Central memory CD8-positive, alpha-beta T cell (primary cell): ENCODE measurements around the gene NELL1.

Experiments
- ATAC-seq: fragments of 150-1000 bp; cut with Tn5 transposase; replicated peaks from 2 replicates; pipeline ENCODE4 v1.10.0; 2022; ENCODE audit warnings: mild to moderate bottlenecking, moderate FRiP score, moderate number of reproducible peaks; ENCODE audit not compliant: poor library complexity, severe bottlenecking; ENCODE audit errors: extremely low read depth
- DNase-seq, 2 donors: peaks; one replicate each; pipeline ENCODE4 v3.0.0; 2021; ENCODE audit warnings: low spot score in 2 of 2
- H3K27ac Mint-ChIP-seq: one replicate; pipeline ENCODE4 v1.8.0; 2022; ENCODE audit warnings: low read depth, mild to moderate bottlenecking, moderate library complexity, mixed read lengths
- H3K27me3 Mint-ChIP-seq: one replicate; pipeline ENCODE4 v1.8.0; 2022; ENCODE audit warnings: mixed read lengths
- H3K36me3 Mint-ChIP-seq: one replicate; pipeline ENCODE4 v1.8.0; 2022; ENCODE audit warnings: mild to moderate bottlenecking, moderate library complexity, mixed read lengths; ENCODE audit not compliant: insufficient read depth
- H3K4me1 Mint-ChIP-seq: one replicate; pipeline ENCODE4 v1.8.0; 2022; ENCODE audit warnings: mixed read lengths
- H3K4me3 Mint-ChIP-seq: one replicate; pipeline ENCODE4 v1.8.0; 2022; ENCODE audit warnings: mild to moderate bottlenecking, moderate library complexity, mixed read lengths
- H3K9me3 Mint-ChIP-seq: one replicate; pipeline ENCODE4 v1.8.0; 2022; ENCODE audit warnings: mixed read lengths

NELL1 gene

DNA sequence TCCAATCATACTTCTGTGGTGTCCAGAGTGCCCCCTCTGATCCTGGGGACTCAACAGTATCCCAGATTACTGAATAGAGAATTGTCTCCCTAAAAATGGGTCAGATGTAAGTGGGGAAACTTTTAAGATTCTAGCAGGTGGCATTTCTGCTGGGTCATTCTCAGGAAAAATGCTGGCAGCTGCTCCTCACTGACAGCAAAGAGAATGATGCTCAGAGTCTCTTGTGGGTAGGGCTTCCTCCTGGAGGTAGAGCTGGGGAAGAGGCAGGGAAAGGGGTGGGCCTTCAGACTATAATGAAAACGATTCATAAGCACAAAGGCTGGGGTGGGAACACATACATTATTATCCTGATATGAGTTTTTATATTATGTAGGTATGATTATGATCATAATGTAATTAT, 647.2 kb downstream of the NELL1 start:
- no peak for DNase-seq
- Mint-ChIP-seq H3K9me3 (peaks cover 11% of the 10 kb centered on the region), H3K4me3 (no peak overlapping the region), H3K4me1 (no peaks in the 10 kb centered on the region), H3K27ac (no peak overlapping the region), H3K27me3 (no peaks in the 10 kb centered on the region), H3K36me3 (no peaks in the 10 kb centered on the region)
- no peak for ATAC-seq

DNA sequence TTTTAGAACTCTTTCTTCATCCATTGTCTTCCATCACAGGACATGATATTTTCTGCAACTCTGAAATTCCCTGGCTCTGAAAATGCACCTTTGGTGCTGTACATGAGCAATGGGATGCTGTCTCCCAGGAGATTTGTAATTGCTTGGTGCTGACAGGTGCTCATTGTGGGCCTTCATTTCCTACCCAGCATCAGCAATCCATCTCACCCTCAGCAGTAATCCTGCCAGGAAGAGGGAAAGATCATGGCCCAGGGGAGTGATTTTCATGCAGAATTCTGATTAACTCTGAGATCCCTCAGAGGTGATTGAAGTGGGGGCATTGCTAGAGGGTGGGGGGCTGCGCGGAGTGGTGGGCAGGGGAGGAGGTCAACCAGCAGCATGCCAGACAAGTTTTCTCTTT, 651.7 kb downstream of the NELL1 start:
- Mint-ChIP-seq H3K4me1 (no peaks in the 10 kb centered on the region), H3K36me3 (no peaks in the 10 kb centered on the region), H3K9me3 (peaks cover 11% of the 10 kb centered on the region), H3K27ac (no peak overlapping the region), H3K27me3 (no peaks in the 10 kb centered on the region), H3K4me3 (no peak overlapping the region)
- ATAC-seq (no peak), DNase-seq (no peak)

- no peaks in the 10 kb centered on the region for H3K27me3 Mint-ChIP-seq
- no peaks in the 10 kb centered on the region for H3K4me1 Mint-ChIP-seq
These were observed 652.1 kb downstream of the NELL1 start for GRCh38 chr11:21321530-21321929.

DNA sequence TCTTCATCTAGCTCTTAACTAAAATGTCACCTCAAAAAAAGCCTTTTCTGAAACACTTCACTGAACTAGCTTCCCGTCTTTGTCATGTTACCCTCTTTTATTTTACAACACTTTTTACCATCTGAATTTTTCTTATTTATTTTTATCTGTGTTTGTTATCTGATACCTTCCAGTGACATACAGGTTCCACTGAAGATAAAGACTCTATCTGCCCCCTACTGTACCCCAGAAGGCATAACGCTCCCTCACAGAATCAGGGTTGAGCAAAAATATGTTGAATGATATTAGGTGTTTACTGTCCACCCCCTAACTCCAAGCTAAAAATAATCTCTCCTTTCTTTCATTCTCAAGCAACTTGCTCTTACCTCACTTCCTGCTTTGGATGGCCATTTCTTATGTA, 654.2 kb downstream of the NELL1 start:
- Mint-ChIP-seq H3K27me3 (no peaks in the 10 kb centered on the region), H3K27ac (no peak overlapping the region), H3K4me3 (no peak overlapping the region), H3K4me1 (no peaks in the 10 kb centered on the region), H3K36me3 (no peaks in the 10 kb centered on the region), H3K9me3 (peaks cover 23% of the 10 kb centered on the region)
- ATAC-seq (no peak), DNase-seq (no peak)

More at GRCh38 chr11:21321530-21321929, 652.1 kb downstream of the NELL1 start:
- H3K27ac Mint-ChIP-seq = no peak overlapping the region
- H3K9me3 Mint-ChIP-seq = peaks cover 12% of the 10 kb centered on the region
- no peaks in the 10 kb centered on the region for H3K36me3 Mint-ChIP-seq
- no peak for ATAC-seq
- no peak overlapping the region for H3K4me3 Mint-ChIP-seq
- DNase-seq = no peak

DNA sequence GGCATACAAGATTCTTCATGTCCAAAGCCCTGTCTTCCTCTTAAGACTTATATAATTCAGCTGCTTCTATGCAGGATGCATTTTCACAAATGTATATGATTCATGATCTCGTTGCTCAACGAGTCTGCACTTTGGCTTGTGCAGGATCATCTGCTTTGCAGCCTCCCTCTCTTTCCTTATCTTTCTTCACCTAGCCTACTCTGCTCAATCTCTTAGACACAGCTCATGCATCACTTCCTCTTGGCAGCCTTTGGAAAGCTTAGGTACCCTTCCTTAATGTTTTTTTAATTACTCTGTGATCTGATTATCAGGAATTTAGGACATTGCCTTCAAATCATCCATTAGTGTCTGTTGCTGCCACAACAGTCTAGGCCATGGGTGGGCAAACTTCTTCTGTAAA, 673.8 kb downstream of the NELL1 start:
- no peak overlapping the region for H3K27ac Mint-ChIP-seq
- peaks cover 15% of the 10 kb centered on the region for H3K9me3 Mint-ChIP-seq
- ATAC-seq = no peak
- no peak for DNase-seq
- H3K36me3 Mint-ChIP-seq = no peaks in the 10 kb centered on the region
- H3K4me1 Mint-ChIP-seq = no peaks in the 10 kb centered on the region
- H3K27me3 Mint-ChIP-seq = no peaks in the 10 kb centered on the region
- H3K4me3 Mint-ChIP-seq = no peak overlapping the region

DNA sequence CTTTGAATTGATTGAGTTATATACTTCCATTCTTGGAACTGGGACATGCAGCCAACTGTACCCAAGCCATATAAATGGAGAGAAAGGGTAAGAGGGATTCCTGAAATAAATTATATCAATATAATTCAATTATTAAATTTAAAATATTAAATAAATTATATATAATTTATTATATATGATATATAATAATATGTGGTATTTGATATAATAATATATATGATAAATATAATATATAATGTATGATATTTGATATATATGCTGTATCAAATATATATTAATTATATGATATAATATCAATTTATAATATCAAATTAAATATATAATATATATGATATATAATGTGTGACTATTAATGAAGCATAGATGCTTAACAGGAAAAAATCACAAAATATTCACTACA, 677.0 kb downstream of the NELL1 start:
- no peaks in the 10 kb centered on the region for H3K36me3 Mint-ChIP-seq
- peaks cover 17% of the 10 kb centered on the region for H3K9me3 Mint-ChIP-seq
- no peak overlapping the region for H3K4me3 Mint-ChIP-seq
- H3K27ac Mint-ChIP-seq = no peak overlapping the region
- H3K27me3 Mint-ChIP-seq = no peaks in the 10 kb centered on the region
- DNase-seq (no peak), ATAC-seq (no peak)
- no peaks in the 10 kb centered on the region for H3K4me1 Mint-ChIP-seq

DNA sequence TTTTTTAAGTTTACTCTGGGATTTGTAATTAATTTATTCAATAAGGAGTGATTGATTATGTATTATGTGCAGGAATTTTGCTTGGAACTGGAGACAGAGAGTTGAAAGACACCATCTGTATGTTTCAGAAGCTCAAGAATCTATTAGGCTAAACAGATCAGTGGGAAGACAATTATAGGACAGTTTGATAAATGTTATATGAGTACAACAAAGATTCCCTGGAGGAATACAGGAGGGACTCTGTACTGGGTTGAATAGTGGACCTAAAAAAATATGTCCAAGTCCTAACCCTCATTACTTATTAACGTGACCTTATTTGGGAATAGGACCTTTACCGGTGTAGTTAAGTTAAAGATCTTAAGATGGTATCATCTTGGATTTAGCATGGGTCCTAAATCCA, 681.2 kb downstream of the NELL1 start:
- Mint-ChIP-seq H3K27me3 (no peaks in the 10 kb centered on the region), H3K9me3 (peaks cover 23% of the 10 kb centered on the region), H3K4me1 (no peaks in the 10 kb centered on the region), H3K27ac (no peak overlapping the region), H3K4me3 (no peak overlapping the region), H3K36me3 (no peaks in the 10 kb centered on the region)
- ATAC-seq = no peak
- no peak for DNase-seq

DNA sequence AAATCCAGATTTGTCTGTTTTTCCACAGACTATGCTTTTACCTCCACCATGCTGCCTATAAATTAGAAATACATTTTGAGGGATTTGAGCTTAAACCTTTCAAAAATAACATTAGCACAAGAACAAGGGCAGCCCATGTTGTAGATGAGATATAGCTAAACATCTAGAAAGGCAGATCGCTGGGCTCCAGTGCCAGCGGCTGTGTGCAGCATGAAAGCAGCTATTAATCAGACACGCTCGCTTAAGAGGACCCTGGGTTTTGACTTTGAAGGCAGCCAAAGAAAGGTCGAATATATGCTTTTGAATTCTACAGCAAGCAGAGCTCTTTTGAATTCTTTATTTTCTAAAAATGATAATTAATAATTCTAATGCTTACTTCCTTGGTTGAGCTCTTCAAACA, 684.0 kb downstream of the NELL1 start:
- Mint-ChIP-seq H3K36me3 (no peaks in the 10 kb centered on the region), H3K4me3 (no peak overlapping the region), H3K27me3 (no peaks in the 10 kb centered on the region), H3K4me1 (no peaks in the 10 kb centered on the region), H3K9me3 (peaks cover 27% of the 10 kb centered on the region), H3K27ac (no peak overlapping the region)
- DNase-seq = no peak
- ATAC-seq = no peak

- DNase-seq (no peak), ATAC-seq (no peak)
- Mint-ChIP-seq H3K4me1 (no peaks in the 10 kb centered on the region), H3K36me3 (no peaks in the 10 kb centered on the region), H3K27ac (no peak overlapping the region), H3K9me3 (peaks cover 11% of the 10 kb centered on the region), H3K4me3 (no peak overlapping the region), H3K27me3 (no peaks in the 10 kb centered on the region)
These were observed 695.7 kb downstream of the NELL1 start for GRCh38 chr11:21364866-21365624.

- no peak for ATAC-seq
- no peak overlapping the region for H3K4me3 Mint-ChIP-seq
- no peaks in the 10 kb centered on the region for H3K36me3 Mint-ChIP-seq
- DNase-seq = no peak
- no peak overlapping the region for H3K27ac Mint-ChIP-seq
- no peaks in the 10 kb centered on the region for H3K27me3 Mint-ChIP-seq
- H3K9me3 Mint-ChIP-seq = peaks cover 11% of the 10 kb centered on the region
- H3K4me1 Mint-ChIP-seq = no peaks in the 10 kb centered on the region
These were observed 700.6 kb downstream of the NELL1 start for GRCh38 chr11:21369947-21370346.

GRCh38 chr11:21371044-21371443, 701.7 kb downstream of the NELL1 start:
- no peak for DNase-seq
- H3K27me3 Mint-ChIP-seq = no peaks in the 10 kb centered on the region
- no peaks in the 10 kb centered on the region for H3K4me1 Mint-ChIP-seq
- H3K27ac Mint-ChIP-seq = no peak overlapping the region
- no peak overlapping the region for H3K4me3 Mint-ChIP-seq
- ATAC-seq = no peak
- peaks cover 12% of the 10 kb centered on the region for H3K9me3 Mint-ChIP-seq
- H3K36me3 Mint-ChIP-seq = no peaks in the 10 kb centered on the region

- H3K27ac Mint-ChIP-seq = no peak overlapping the region
- H3K4me1 Mint-ChIP-seq = no peaks in the 10 kb centered on the region
- no peak overlapping the region for H3K4me3 Mint-ChIP-seq
- no peak for ATAC-seq
- H3K27me3 Mint-ChIP-seq = no peaks in the 10 kb centered on the region
- H3K36me3 Mint-ChIP-seq = no peaks in the 10 kb centered on the region
- peaks cover 16% of the 10 kb centered on the region for H3K9me3 Mint-ChIP-seq
- no peak for DNase-seq
These were observed 703.3 kb downstream of the NELL1 start for GRCh38 chr11:21372672-21373071.

DNA sequence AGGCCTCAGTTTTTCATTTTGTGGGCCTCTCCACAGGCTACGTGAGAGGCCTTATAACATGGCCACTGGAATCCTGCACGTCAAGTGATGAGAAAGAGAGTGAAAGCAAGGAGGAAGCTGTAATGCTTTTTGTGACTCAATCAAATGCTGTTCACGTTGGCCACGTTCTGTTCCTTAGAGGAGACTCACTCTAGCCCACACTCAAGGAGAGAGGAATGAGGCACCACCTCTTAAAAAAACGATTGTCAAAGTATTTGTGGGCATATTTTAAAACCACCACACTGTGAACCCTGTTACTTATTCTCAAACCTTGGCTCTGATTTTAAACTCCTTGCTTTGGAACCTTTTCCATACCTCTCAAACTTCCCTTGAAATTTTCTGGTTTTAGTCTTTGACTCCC, 705.0 kb downstream of the NELL1 start:
- no peaks in the 10 kb centered on the region for H3K27me3 Mint-ChIP-seq
- no peak for ATAC-seq
- no peaks in the 10 kb centered on the region for H3K36me3 Mint-ChIP-seq
- no peak overlapping the region for H3K27ac Mint-ChIP-seq
- DNase-seq = no peak
- no peak overlapping the region for H3K4me3 Mint-ChIP-seq
- H3K4me1 Mint-ChIP-seq = no peaks in the 10 kb centered on the region
- peaks cover 18% of the 10 kb centered on the region for H3K9me3 Mint-ChIP-seq
